HepG2 (cell line): ENCODE results near the gene RPL11. TPM values are rescaled to one million over a fixed set of nuclear protein-coding genes. Genes with fewer than 3 reads are reported as not detected.

Source experiments
- ADNP ChIP-seq: sonication (generic); formaldehyde crosslinking; IDR thresholded peaks from 2 replicates; pipeline ENCODE4 v1.4.0; 2020; ENCODE audit warnings: missing genetic modification reagents
- GABPB1 ChIP-seq: IDR thresholded peaks from 2 replicates; pipeline ENCODE4 v1.6.1; 2016; ENCODE audit warnings: mild to moderate bottlenecking, missing genetic modification reagents, moderate library complexity, missing compliant biosample characterization
- IRF2 ChIP-seq: IDR thresholded peaks from 2 replicates; pipeline ENCODE4 v1.6.1; 2018; ENCODE audit warnings: missing genetic modification reagents, missing compliant biosample characterization
- ISX ChIP-seq: sonication (generic); formaldehyde crosslinking; conservative IDR thresholded peaks from 2 replicates; pipeline ENCODE4 v1.5.0; 2020; ENCODE audit warnings: missing genetic modification reagents
- KDM2A ChIP-seq: sonication (generic); formaldehyde crosslinking; IDR thresholded peaks from 2 replicates; pipeline ENCODE4 v1.4.0; 2020; ENCODE audit warnings: low read depth, missing genetic modification reagents, borderline replicate concordance
- MXD4 ChIP-seq: IDR thresholded peaks from 2 replicates; pipeline ENCODE4 v1.6.1; 2016; ENCODE audit warnings: mild to moderate bottlenecking, missing biosample characterization, missing genetic modification reagents
- POLR2G ChIP-seq: fragments of 200-400 bp; formaldehyde crosslinking; IDR thresholded peaks from 2 replicates; pipeline ENCODE4 v1.6.1; 2018; ENCODE audit warnings: mild to moderate bottlenecking, low read depth, low read length, moderate library complexity
- RFX1 ChIP-seq: fragments of 450-650 bp; IDR thresholded peaks from 2 replicates; pipeline ENCODE4 v1.6.1; 2017
- SIN3B ChIP-seq: fragments of 150-350 bp; IDR thresholded peaks from 2 replicates; pipeline ENCODE4 v1.6.1; 2014; ENCODE audit warnings: low read length
- ZNF230 ChIP-seq: sonication (generic); formaldehyde crosslinking; IDR thresholded peaks from 2 replicates; pipeline ENCODE4 v1.4.0; 2020; ENCODE audit warnings: mild to moderate bottlenecking, missing genetic modification reagents
- ZNF282 ChIP-seq: fragments of 450-650 bp; IDR thresholded peaks from 2 replicates; pipeline ENCODE4 v1.6.1; 2018; ENCODE audit not compliant: partially characterized antibody
- ZSCAN21 ChIP-seq: sonication (generic); formaldehyde crosslinking; IDR thresholded peaks from 2 replicates; pipeline ENCODE4 v1.8.0; 2022; ENCODE audit warnings: mild to moderate bottlenecking, missing genetic modification reagents, moderate library complexity, borderline replicate concordance
- polyA plus RNA-seq, 8 experiments: library from polyadenylated mRNA; depleted of rRNA in 3 of 8; stranded (reverse) in 7 of 8; unstranded in 1 of 8; fragments of >200 nt; fragmentation: Illumina TruSeq in 4 of 8; extraction: Trizol in 4 of 8; gene quantifications; 2 replicates each; pipeline versions ENCODE4 v1.2.1 to v1.2.3, GENCODE V29; 2011 to 2016; ENCODE audit warnings: low read depth in 4 of 8, missing spikeins in 1 of 8, mixed read lengths in 1 of 8; ENCODE audit not compliant: insufficient read depth in 1 of 8
- total RNA-seq, 5 experiments: library from RNA; depleted of rRNA; stranded (reverse); fragments of >200 nt; fragmentation: Illumina TruSeq; extraction: Trizol; gene quantifications; 2 replicates each; pipeline ENCODE4 v1.2.3, GENCODE V29; 2016; ENCODE audit warnings: low read depth in 1 of 5
- TF ChIP-seq, protein P1 (sequence below): sonication (generic); formaldehyde crosslinking; IDR thresholded peaks from 2 replicates; pipeline ENCODE4 v1.5.1; 2020; ENCODE audit warnings: mild to moderate bottlenecking, missing genetic modification reagents, borderline replicate concordance
- TF ChIP-seq, protein P2 (sequence below): IDR thresholded peaks from 2 replicates; pipeline ENCODE4 v1.6.1; 2016; ENCODE audit warnings: missing compliant biosample characterization, missing genetic modification reagents, borderline replicate concordance
- TF ChIP-seq, protein P3 (sequence below): IDR thresholded peaks from 2 replicates; pipeline ENCODE4 v1.6.1; 2016; ENCODE audit warnings: missing genetic modification reagents, missing compliant biosample characterization
- TF ChIP-seq, protein P4 (sequence below): sonication (generic); formaldehyde crosslinking; IDR thresholded peaks from 2 replicates; pipeline ENCODE4 v1.8.0; 2022; ENCODE audit warnings: missing genetic modification reagents, mild to moderate bottlenecking, moderate library complexity, borderline replicate concordance
- TF ChIP-seq, protein P5 (sequence below): sonication (generic); formaldehyde crosslinking; IDR thresholded peaks from 2 replicates; pipeline ENCODE4 v1.4.0; 2020; ENCODE audit warnings: missing genetic modification reagents

Gene RPL11
- total and polyA plus RNA-seq, 2 of the 13 experiments (the other 11 are each of a cell fraction or from before 2014, with no cell fraction given) = 1,682 to 2,010 TPM

DNA sequence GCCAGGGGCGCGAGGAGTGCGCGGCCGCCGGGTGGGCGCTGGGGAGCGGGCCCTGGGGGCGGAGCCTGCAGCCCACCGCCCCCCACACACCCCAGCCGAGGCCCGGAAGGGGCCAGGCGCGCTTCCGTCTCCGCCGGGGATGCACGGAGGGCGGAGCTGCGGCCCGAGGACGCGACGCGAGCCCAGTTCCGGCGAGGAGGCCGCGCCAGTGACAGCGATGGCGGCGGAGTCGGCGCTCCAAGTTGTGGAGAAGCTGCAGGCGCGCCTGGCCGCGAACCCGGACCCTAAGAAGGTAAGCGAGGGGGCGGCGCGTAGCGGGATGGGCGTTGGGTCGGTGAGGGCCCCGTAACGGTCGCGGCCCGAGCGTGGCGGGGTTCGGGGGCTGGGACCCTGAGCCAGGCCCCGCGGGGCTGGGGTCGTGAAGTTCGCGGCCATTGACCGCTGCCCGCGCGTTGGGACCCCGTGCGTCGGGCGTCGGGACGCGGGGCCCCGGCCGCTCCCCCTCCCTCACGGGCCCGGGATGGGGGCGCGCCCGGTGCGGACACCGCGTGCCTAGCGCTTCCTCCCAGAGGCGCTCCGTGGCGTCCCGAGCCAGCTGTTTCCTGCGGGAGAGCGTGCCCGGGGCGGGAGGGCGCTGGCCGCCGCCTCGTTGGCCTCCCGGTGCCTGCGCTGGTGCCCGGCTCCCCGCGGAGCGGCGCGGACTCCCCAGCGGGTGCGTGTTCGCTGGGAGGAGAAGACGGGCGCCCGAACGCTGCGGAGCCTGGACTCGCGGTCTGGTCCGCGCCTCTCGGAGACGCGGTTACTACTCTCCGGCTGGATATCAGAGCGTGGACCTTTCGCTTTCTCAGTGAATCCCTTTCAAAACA is 51.9 kb downstream of the RPL11 start, which contains the start of gene ELOA (continued):
- TF ChIP-seq, protein P1, sequence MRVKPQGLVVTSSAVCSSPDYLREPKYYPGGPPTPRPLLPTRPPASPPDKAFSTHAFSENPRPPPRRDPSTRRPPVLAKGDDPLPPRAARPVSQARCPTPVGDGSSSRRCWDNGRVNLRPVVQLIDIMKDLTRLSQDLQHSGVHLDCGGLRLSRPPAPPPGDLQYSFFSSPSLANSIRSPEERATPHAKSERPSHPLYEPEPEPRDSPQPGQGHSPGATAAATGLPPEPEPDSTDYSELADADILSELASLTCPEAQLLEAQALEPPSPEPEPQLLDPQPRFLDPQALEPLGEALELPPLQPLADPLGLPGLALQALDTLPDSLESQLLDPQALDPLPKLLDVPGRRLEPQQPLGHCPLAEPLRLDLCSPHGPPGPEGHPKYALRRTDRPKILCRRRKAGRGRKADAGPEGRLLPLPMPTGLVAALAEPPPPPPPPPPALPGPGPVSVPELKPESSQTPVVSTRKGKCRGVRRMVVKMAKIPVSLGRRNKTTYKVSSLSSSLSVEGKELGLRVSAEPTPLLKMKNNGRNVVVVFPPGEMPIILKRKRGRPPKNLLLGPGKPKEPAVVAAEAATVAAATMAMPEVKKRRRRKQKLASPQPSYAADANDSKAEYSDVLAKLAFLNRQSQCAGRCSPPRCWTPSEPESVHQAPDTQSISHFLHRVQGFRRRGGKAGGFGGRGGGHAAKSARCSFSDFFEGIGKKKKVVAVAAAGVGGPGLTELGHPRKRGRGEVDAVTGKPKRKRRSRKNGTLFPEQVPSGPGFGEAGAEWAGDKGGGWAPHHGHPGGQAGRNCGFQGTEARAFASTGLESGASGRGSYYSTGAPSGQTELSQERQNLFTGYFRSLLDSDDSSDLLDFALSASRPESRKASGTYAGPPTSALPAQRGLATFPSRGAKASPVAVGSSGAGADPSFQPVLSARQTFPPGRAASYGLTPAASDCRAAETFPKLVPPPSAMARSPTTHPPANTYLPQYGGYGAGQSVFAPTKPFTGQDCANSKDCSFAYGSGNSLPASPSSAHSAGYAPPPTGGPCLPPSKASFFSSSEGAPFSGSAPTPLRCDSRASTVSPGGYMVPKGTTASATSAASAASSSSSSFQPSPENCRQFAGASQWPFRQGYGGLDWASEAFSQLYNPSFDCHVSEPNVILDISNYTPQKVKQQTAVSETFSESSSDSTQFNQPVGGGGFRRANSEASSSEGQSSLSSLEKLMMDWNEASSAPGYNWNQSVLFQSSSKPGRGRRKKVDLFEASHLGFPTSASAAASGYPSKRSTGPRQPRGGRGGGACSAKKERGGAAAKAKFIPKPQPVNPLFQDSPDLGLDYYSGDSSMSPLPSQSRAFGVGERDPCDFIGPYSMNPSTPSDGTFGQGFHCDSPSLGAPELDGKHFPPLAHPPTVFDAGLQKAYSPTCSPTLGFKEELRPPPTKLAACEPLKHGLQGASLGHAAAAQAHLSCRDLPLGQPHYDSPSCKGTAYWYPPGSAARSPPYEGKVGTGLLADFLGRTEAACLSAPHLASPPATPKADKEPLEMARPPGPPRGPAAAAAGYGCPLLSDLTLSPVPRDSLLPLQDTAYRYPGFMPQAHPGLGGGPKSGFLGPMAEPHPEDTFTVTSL (CRISPR knock-in tag) = no peak
- no peak for TF ChIP-seq ISX (CRISPR knock-in tag)
- TF ChIP-seq ADNP = no peak
- TF ChIP-seq ZNF282 = no peak
- TF ChIP-seq, protein P2, sequence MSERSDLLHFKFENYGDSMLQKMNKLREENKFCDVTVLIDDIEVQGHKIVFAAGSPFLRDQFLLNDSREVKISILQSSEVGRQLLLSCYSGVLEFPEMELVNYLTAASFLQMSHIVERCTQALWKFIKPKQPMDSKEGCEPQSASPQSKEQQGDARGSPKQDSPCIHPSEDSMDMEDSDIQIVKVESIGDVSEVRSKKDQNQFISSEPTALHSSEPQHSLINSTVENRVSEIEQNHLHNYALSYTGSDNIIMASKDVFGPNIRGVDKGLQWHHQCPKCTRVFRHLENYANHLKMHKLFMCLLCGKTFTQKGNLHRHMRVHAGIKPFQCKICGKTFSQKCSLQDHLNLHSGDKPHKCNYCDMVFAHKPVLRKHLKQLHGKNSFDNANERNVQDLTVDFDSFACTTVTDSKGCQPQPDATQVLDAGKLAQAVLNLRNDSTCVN (CRISPR knock-in tag) = peak; percentile 41; the same call in 1 of the 2 replicates
- peak; percentile 78 for TF ChIP-seq MXD4 (CRISPR knock-in tag)
- TF ChIP-seq ZSCAN21 (CRISPR knock-in tag) = 0 out of 2 replicates have a peak, but pooled peaks have one; percentile 66
- TF ChIP-seq GABPB1 (CRISPR knock-in tag) = peak; percentile 93
- TF ChIP-seq, protein P3, sequence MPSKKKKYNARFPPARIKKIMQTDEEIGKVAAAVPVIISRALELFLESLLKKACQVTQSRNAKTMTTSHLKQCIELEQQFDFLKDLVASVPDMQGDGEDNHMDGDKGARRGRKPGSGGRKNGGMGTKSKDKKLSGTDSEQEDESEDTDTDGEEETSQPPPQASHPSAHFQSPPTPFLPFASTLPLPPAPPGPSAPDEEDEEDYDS (CRISPR knock-in tag) = peak; percentile 64
- TF ChIP-seq, protein P4, sequence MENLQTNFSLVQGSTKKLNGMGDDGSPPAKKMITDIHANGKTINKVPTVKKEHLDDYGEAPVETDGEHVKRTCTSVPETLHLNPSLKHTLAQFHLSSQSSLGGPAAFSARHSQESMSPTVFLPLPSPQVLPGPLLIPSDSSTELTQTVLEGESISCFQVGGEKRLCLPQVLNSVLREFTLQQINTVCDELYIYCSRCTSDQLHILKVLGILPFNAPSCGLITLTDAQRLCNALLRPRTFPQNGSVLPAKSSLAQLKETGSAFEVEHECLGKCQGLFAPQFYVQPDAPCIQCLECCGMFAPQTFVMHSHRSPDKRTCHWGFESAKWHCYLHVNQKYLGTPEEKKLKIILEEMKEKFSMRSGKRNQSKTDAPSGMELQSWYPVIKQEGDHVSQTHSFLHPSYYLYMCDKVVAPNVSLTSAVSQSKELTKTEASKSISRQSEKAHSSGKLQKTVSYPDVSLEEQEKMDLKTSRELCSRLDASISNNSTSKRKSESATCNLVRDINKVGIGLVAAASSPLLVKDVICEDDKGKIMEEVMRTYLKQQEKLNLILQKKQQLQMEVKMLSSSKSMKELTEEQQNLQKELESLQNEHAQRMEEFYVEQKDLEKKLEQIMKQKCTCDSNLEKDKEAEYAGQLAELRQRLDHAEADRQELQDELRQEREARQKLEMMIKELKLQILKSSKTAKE (CRISPR knock-in tag) = no peak
- no peak for TF ChIP-seq SIN3B
- no peak for TF ChIP-seq RFX1
- TF ChIP-seq IRF2 (CRISPR knock-in tag) = no peak
- TF ChIP-seq, protein P5, sequence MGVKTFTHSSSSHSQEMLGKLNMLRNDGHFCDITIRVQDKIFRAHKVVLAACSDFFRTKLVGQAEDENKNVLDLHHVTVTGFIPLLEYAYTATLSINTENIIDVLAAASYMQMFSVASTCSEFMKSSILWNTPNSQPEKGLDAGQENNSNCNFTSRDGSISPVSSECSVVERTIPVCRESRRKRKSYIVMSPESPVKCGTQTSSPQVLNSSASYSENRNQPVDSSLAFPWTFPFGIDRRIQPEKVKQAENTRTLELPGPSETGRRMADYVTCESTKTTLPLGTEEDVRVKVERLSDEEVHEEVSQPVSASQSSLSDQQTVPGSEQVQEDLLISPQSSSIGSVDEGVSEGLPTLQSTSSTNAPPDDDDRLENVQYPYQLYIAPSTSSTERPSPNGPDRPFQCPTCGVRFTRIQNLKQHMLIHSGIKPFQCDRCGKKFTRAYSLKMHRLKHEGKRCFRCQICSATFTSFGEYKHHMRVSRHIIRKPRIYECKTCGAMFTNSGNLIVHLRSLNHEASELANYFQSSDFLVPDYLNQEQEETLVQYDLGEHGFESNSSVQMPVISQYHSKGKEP = peak; percentile 53; the same call in 1 of the 2 replicates
- no peak for TF ChIP-seq ZNF230 (CRISPR knock-in tag)
- peak; percentile 94 for TF ChIP-seq POLR2G
- peak; percentile 93 for TF ChIP-seq KDM2A (CRISPR knock-in tag)
